ENCODE measurements around the gene BCL11B. TPM values are rescaled to one million over a fixed set of nuclear protein-coding genes. Genes with fewer than 3 reads are reported as not detected.

BCL11B gene
- total and polyA plus RNA-seq, 10 of the 15 experiments (the other 5 are each of a cell fraction or from before 2014, with no cell fraction given): 0.38 to 5.5 (median 1.3) TPM

DNA sequence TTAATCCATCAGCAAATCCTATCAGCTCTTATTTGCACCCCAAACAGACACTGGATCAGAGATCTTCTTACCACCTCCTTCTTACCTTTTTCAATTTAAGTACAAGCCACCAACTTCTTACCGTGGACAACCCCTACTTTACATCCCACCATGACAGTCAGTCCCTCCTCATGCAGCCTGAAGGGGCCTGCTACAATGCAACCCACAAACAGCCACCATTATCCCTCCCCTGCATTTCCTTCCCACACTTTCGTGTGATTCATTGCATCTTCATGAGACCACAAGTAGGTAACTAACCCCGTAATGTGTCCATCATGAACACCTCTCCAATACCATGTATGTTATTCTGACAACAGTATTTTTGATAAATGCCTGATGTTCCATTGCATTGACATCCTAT lies 108.6 kb downstream of the BCL11B start (continued):
- TF ChIP-seq, protein P1, sequence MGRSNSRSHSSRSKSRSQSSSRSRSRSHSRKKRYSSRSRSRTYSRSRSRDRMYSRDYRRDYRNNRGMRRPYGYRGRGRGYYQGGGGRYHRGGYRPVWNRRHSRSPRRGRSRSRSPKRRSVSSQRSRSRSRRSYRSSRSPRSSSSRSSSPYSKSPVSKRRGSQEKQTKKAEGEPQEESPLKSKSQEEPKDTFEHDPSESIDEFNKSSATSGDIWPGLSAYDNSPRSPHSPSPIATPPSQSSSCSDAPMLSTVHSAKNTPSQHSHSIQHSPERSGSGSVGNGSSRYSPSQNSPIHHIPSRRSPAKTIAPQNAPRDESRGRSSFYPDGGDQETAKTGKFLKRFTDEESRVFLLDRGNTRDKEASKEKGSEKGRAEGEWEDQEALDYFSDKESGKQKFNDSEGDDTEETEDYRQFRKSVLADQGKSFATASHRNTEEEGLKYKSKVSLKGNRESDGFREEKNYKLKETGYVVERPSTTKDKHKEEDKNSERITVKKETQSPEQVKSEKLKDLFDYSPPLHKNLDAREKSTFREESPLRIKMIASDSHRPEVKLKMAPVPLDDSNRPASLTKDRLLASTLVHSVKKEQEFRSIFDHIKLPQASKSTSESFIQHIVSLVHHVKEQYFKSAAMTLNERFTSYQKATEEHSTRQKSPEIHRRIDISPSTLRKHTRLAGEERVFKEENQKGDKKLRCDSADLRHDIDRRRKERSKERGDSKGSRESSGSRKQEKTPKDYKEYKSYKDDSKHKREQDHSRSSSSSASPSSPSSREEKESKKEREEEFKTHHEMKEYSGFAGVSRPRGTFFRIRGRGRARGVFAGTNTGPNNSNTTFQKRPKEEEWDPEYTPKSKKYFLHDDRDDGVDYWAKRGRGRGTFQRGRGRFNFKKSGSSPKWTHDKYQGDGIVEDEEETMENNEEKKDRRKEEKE (IDR thresholded peaks at IDR 0.05): no peak

- 50% methylated on average over 22 of the region's 22 CpGs for WGBS (ENCODE audit: insufficient coverage, insufficient replicate concordance, low lambda C conversion rate, missing lambda C conversion rate)
- ATAC-seq (no peak), FAIRE-seq (no peak), DNase-seq (ENCODE audit: low read depth, low spot score) (no peak)
- TF ChIP-seq NFXL1 (IDR thresholded peaks at IDR 0.05; ENCODE audit: borderline replicate concordance) (no peak), KAT2A (conservative IDR thresholded peaks at IDR 0.05; ENCODE audit: control insufficient read depth, low read depth, low read length) (no peak), ZBED1 (IDR thresholded peaks at IDR 0.05; ENCODE audit: borderline replicate concordance) (no peak), HDGF (IDR thresholded peaks at IDR 0.05) (no peak)
- H3K36me3 ChIP-seq (ENCODE audit: control insufficient read depth in 2 of 2, insufficient read depth in 2 of 2, low read length in 1 of 2): no peaks in the 10 kb centered on the region
- ChIA-PET CTCF (no interaction called here), RAD21 (ENCODE audit: unreplicated experiment) (no interaction called here), SMC1A (ENCODE audit: uncharacterized antibody, unreplicated experiment) (no interaction called here), POLR2A (no interaction called here)
- no peaks in the 10 kb centered on the region for H4K20me1 ChIP-seq (ENCODE audit: control insufficient read depth, insufficient read depth)
- no peak overlapping the region for H3K27ac ChIP-seq (ENCODE audit: control insufficient read depth, insufficient read depth)
- H3K4me3 ChIP-seq: no peak overlapping the region
- no peaks in the 10 kb centered on the region for H3K9me3 ChIP-seq (replicated peaks; ENCODE audit: control insufficient read depth, insufficient read depth, low read length)
- H3K79me2 ChIP-seq (ENCODE audit: control insufficient read depth, insufficient read depth, low read length): no peaks in the 10 kb centered on the region
- no TSS peak for BruUV-seq (replicated peaks)
- no peak overlapping the region for H2AFZ ChIP-seq (ENCODE audit: control insufficient read depth, low read depth, low read length)
- H3K4me2 ChIP-seq (ENCODE audit: control insufficient read depth, insufficient read depth): no peak overlapping the region
- no peaks in the 10 kb centered on the region for H3K27me3 ChIP-seq (replicated peaks in 1 of 2; ENCODE audit: control insufficient read depth in 2 of 2, insufficient read depth in 2 of 2, low read length in 1 of 2)
- no peaks in the 10 kb centered on the region for H3K4me1 ChIP-seq (ENCODE audit: control insufficient read depth, insufficient read depth, low read length)
- intact Hi-C loops (cut with micrococcal nuclease; ENCODE audit: unreplicated experiment) (no loop called here), in situ Hi-C loops (cut with MboI) (no loop called here)
- no peak overlapping the region for H3K9ac ChIP-seq (ENCODE audit: control insufficient read depth, insufficient read depth, low read length)
Observed at GRCh38 chr14:99159341-99160340, 112.4 kb downstream of the BCL11B start.
